GM11168 (cell line): ENCODE measurements around the gene TRIM24.
"Not testable (repeated sequence)": the region's sequence is repeated elsewhere in the genome, so short reads cannot be mapped to it uniquely, and the experiment has no call there.

Experiments used
- in situ Hi-C: fragments of 300-500 bp; cut with MboI; formaldehyde crosslinking; loops from one replicate; pipeline ENCODE4 v1.12.0; 2022; ENCODE audit warnings: low sequenced_read_pairs; ENCODE audit not compliant: unreplicated experiment

TRIM24 gene

GRCh38 chr7:138460176-138460648 is at the start of gene TRIM24:
Gene TRIM24 (plus strand): TSS chr7:138460259. CDS start chr7:138460549, 290 bp downstream.
- in situ Hi-C loops = loop anchor here (25.0 kb wide), 1 partner anchor 277 kb away; no protein-coding TSS in a partner anchor

- in situ Hi-C loops = not testable (repeated sequence)
Observed at GRCh38 chr7:138412077-138412476, 48.0 kb upstream of the TRIM24 start.

- in situ Hi-C loops = not testable (repeated sequence)
Observed at GRCh38 chr7:138412921-138413320, 47.1 kb upstream of the TRIM24 start.

GRCh38 chr7:138417078-138417700 is 42.9 kb upstream of the TRIM24 start:
- in situ Hi-C loops = no loop called here

GRCh38 chr7:138417764-138418163 is 42.3 kb upstream of the TRIM24 start:
- in situ Hi-C loops = no loop called here

DNA sequence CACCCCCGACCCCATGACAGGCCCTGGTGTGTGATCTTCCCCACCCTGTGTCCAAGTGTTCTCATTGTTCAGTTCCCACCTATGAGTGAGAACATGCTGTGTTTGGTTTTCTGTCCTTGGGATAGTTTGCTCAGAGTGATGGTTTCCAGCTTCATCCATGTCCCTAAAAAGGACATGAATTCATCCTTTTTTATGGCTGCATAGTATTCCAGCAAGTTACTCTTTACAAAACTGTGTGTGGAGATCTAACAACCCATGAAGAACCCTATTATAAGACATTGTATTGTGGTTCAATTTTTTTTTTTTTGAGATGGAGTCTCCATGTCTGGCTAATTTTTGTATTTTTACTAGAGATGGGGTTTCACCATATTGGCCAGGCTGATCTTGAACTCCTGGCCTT is 41.7 kb upstream of the TRIM24 start:
- in situ Hi-C loops = not testable (repeated sequence)

DNA sequence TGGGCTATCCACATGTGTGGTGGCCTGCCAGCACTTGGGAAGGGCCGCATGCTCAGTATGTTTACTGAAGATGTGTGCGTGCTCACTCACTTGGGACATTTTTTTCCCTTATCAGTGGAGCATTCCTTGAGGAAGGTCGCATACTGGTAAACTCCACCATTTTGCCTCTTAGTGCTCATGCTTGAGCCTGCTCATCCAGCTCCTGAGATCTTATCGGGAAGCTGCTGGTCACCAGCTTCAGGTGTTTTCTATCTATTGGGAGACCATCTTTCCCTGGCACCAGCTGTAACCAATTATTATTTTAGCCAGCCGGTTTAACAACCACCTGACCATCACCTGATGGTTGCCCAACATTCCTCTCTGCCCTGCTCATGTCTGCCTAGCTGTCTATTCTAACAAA is 35.0 kb upstream of the TRIM24 start:
- in situ Hi-C loops = no loop called here

GRCh38 chr7:138429577-138430250 is 30.3 kb upstream of the TRIM24 start:
- in situ Hi-C loops = no loop called here

- in situ Hi-C loops = no loop called here
Observed at GRCh38 chr7:138431517-138431916, 28.5 kb upstream of the TRIM24 start.

DNA sequence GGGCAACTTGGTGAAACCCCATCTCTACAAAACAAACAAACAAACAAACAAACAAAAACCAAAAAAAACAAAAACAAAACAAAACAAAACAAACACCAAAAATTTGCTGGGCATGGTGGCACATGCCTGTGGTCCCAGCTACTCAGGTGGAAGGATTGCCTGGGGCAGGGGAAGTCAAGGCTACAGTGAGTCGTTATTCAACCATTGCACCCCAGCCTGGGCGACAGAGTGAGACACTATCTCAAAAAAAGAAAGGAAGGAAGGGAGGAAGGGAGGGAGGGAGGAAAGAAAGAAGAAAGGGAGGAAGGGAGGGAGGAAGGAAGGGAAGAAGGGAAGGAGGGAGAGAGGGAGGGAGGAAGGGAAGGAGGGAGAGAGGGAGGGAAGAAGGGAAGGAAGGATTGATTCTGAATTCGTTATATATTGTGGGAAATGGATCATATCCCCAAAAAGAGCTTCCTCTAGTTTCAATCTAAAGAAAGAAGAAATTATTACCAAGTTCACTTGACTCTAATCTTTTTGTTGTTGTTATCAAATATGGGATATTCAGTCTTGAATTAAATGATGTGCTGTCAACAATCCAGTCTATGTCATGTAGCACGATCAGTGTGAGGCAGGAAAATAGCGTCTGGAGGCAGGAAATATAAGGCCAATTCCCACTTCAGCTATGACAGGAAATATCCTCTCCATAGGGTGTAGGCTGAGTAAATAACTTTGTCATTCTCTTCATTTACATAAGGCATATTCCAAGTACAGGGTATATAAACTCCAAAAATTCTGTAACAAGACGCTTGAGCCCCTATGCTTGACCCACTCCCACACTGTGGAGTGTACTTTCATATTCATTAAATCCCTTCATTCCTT is 26.2 kb upstream of the TRIM24 start:
- in situ Hi-C loops = no loop called here

DNA sequence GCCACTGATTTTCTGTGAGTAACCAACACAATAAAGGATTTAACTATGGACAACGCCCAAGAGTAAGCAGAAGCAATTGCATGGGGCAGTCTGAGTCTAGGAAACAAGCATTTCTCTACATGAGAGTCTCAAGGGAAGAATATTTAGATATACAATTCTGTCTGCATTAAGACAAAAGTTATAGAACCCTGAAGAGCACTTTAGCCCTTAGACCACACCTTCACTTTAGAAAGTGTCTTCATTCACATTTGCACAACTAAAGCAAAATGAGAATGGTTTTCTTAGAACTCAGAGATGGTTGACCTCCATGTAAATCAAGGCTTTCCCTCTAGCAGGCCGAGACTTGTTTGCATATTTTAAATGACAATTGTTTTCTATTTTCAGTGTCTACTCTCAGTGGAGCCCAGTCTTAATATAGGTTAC is 25.5 kb upstream of the TRIM24 start:
- in situ Hi-C loops = no loop called here

DNA sequence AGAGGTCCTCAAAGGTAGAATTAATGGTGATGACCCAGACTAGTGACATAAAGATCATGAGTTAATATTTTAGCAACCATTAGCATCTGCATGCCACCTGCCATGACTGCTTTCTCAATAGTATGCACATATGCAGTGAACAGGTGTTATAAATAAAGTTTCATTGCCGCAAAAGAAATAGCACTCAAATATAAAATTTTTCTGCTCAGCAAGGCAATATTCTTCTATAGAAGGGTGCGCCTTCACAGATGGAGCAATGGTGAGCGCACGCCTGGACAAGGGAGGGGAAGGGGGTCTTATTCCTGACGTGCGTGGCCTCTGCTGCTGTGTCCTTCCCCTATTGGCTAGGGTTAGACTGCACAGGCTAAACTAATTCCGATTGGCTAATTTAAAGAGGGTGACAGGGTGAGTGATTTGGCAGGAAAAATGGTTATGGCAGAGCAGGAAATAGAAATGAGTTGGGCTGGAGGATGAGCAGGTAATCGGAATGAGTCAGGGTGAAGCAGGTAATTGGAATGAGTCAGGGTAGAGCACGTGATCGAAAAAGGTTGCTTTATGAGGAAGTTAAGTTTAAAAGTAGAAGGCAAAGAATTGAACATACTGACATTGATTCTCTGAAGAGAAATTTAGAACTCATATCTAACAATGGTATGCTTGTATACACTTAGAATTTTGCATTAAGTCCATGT is 24.7 kb upstream of the TRIM24 start:
- in situ Hi-C loops = no loop called here

GRCh38 chr7:138436388-138436787 is 23.7 kb upstream of the TRIM24 start:
- in situ Hi-C loops = no loop called here

DNA sequence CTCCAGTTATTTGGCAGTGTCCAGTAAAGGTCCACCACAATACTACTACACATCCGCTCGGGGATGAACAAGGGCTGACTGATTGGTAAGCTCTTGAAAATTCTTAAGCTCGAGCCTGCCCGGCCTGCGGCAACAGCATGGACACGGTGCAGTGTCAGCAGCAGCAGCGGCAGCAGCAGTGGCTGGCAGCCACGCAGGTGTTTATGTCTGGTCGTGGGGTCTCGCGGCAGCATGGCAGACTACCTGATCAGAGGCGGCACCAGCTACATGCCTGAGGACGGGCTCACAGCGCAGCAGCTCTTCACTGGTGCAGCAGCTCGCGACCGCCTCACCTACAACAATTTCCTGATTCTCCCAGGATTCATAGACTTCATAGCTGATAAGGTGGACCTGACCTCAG is 19.6 kb upstream of the TRIM24 start:
- in situ Hi-C loops = no loop called here

DNA sequence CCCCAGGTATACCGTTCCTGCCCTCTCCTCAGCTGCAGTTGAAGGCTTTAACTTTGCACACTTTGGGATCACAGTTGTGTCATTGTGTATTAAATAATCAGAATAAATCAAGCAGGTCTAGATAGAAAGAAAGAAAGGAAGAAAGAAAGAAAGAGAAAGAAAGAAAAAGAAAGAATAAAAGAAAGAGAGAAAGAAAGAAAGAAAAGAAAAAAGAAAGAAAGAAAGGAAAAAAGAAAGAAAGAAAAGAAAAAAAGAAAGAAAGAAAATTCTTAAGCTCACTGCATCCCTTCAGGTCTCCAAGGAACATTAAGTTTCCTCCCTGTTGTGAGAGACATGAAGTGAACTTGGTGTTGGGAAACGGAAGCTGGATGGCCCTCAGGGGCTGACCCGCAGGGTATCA is 17.2 kb upstream of the TRIM24 start:
- in situ Hi-C loops = no loop called here

DNA sequence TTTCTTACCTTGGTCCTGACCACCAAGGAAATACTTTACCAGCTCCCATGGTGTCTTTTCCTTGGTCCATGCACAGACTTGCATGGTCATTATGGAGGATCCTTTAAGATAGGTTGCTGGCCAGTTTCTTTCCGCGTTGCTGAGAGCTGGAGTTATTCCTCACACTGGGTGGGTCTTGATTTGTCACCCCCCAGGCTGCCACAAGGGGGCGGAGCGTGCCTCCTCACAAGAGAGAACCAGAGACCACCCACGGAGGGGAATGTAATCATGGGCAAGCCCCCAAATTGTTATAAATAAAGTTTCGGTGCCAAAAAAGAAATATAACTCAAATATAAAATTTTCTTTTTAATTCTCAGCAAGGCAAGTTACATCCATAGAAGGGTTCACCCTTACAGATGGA is 10.5 kb upstream of the TRIM24 start:
- in situ Hi-C loops = no loop called here

DNA sequence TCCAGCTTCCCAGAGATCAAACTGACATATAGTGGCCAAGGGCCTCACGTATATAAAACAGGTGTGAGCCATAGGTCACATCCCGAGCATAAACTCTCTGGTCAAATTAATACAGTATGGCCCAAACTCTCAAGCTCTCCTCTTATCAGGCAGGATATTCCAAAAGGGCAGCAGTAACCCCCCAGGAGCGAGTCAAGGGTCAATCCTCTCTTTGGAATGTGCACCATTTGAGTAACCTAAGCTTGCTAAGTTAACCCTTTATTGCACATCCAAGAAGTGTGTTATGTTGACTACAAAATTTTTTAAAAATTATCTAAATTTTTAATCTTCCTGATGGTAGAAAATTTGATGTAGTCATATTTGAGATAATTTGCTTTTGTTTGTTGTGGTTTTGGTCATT is 4.5 kb upstream of the TRIM24 start:
- in situ Hi-C loops = loop anchor here (25.0 kb wide), 1 partner anchor 282 kb away; no protein-coding TSS in a partner anchor

DNA sequence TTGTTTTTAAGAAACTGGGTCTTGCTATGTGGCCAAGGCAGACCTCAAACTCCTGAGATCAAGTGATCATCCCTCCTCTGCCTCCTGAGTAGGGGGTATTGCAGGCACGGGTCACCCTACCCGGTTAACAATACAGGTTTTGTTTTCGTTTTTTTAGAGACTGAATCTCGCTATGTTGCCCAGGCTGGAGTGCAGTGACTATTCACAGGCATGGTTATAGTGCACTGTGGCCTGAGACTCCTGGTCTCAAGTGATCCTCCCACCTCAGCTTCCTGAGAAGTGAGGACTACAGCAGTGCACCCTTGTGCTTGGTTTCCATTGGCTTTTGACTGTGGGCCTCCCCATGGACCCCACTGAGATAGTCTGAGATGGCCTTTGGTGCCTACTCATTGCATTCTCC is 3.8 kb upstream of the TRIM24 start:
- in situ Hi-C loops = loop anchor here (25.0 kb wide), 1 partner anchor 281 kb away; no protein-coding TSS in a partner anchor

GRCh38 chr7:138458576-138459412 is 1.3 kb upstream of the TRIM24 start:
- in situ Hi-C loops = loop anchor here (25.0 kb wide), 1 partner anchor 279 kb away; no protein-coding TSS in a partner anchor
